Measurements from ENCODE around the gene B3GALT2.

Gene B3GALT2

GRCh38 chr1:193143285-193143684 lies 43.1 kb downstream of the B3GALT2 start:
- Histone ChIP-seq H3K4me3 (replicated peaks; ENCODE audit: insufficient read depth, low read length) (no peak overlapping the region), H3K27me3 (ENCODE audit: insufficient read depth, poor library complexity, severe bottlenecking) (no peaks in the 10 kb centered on the region), H3K27ac (replicated peaks) (no peak overlapping the region)
- no peak for DNase-seq (ENCODE audit: low read depth in 1 of 2, low spot score in 1 of 2)
- TF ChIP-seq, protein P1, sequence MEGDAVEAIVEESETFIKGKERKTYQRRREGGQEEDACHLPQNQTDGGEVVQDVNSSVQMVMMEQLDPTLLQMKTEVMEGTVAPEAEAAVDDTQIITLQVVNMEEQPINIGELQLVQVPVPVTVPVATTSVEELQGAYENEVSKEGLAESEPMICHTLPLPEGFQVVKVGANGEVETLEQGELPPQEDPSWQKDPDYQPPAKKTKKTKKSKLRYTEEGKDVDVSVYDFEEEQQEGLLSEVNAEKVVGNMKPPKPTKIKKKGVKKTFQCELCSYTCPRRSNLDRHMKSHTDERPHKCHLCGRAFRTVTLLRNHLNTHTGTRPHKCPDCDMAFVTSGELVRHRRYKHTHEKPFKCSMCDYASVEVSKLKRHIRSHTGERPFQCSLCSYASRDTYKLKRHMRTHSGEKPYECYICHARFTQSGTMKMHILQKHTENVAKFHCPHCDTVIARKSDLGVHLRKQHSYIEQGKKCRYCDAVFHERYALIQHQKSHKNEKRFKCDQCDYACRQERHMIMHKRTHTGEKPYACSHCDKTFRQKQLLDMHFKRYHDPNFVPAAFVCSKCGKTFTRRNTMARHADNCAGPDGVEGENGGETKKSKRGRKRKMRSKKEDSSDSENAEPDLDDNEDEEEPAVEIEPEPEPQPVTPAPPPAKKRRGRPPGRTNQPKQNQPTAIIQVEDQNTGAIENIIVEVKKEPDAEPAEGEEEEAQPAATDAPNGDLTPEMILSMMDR (IDR thresholded peaks at IDR 0.05; ENCODE audit: insufficient read depth, low read length), result no peak
- TF ChIP-seq, protein P2, sequence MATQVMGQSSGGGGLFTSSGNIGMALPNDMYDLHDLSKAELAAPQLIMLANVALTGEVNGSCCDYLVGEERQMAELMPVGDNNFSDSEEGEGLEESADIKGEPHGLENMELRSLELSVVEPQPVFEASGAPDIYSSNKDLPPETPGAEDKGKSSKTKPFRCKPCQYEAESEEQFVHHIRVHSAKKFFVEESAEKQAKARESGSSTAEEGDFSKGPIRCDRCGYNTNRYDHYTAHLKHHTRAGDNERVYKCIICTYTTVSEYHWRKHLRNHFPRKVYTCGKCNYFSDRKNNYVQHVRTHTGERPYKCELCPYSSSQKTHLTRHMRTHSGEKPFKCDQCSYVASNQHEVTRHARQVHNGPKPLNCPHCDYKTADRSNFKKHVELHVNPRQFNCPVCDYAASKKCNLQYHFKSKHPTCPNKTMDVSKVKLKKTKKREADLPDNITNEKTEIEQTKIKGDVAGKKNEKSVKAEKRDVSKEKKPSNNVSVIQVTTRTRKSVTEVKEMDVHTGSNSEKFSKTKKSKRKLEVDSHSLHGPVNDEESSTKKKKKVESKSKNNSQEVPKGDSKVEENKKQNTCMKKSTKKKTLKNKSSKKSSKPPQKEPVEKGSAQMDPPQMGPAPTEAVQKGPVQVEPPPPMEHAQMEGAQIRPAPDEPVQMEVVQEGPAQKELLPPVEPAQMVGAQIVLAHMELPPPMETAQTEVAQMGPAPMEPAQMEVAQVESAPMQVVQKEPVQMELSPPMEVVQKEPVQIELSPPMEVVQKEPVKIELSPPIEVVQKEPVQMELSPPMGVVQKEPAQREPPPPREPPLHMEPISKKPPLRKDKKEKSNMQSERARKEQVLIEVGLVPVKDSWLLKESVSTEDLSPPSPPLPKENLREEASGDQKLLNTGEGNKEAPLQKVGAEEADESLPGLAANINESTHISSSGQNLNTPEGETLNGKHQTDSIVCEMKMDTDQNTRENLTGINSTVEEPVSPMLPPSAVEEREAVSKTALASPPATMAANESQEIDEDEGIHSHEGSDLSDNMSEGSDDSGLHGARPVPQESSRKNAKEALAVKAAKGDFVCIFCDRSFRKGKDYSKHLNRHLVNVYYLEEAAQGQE (IDR thresholded peaks at IDR 0.05; ENCODE audit: insufficient replicate concordance, low read depth), result no peak
- TF ChIP-seq POLR2AphosphoS5 (IDR thresholded peaks at IDR 0.05; ENCODE audit: low read depth) (no peak), GABPA (IDR thresholded peaks at IDR 0.05; ENCODE audit: low read depth) (no peak), SPI1 (IDR thresholded peaks at IDR 0.05; ENCODE audit: borderline replicate concordance, low read depth) (no peak)

DNA sequence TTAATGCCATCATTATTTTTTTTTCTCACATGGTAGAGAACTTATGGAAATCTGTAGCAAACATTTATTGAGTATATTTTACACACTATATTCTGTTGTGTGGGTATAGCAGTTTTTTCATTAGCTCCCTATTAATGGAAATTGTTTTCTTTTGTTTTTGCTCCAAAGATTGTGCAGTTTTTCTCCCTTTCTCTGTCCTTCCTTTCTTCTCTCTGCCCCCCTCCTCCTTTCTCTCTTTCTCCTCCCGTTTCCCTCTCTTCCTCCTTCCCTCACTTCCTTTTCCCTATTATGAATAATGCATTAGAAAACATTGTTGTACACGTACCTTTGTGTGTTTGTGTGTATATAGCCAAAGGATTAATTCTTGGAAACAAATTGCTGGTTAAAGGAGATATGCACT lies 44.0 kb downstream of the B3GALT2 start:
- Histone ChIP-seq H3K4me3 (replicated peaks; ENCODE audit: insufficient read depth, low read length) (no peak overlapping the region), H3K27me3 (ENCODE audit: insufficient read depth, poor library complexity, severe bottlenecking) (no peaks in the 10 kb centered on the region), H3K27ac (replicated peaks) (no peak overlapping the region)
- DNase-seq (ENCODE audit: low read depth in 1 of 2, low spot score in 1 of 2), result no peak
- TF ChIP-seq POLR2AphosphoS5 (IDR thresholded peaks at IDR 0.05; ENCODE audit: low read depth) (no peak), SPI1 (IDR thresholded peaks at IDR 0.05; ENCODE audit: borderline replicate concordance, low read depth) (no peak), GABPA (IDR thresholded peaks at IDR 0.05; ENCODE audit: low read depth) (no peak)
- TF ChIP-seq, protein P2 (IDR thresholded peaks at IDR 0.05; ENCODE audit: insufficient replicate concordance, low read depth), result no peak
- TF ChIP-seq, protein P1 (IDR thresholded peaks at IDR 0.05; ENCODE audit: insufficient read depth, low read length), result no peak

DNA sequence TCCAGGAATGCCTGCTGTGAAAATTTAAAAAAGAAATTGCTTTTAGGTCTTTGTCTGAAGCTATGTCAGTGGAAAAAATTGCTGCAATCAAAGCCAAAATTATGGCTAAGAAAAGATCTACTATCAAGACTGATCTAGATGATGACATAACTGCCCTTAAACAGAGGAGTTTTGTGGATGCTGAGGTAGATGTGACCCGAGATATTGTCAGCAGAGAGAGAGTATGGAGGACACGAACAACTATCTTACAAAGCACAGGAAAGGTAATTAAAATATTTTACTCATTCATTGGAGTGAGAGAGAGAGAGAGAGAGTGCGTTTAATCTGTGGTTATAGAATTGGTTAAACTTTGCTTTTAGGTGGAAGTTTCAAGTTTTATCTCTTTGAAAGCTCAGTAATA lies 44.6 kb downstream of the B3GALT2 start:
- TF ChIP-seq SPI1 (IDR thresholded peaks at IDR 0.05; ENCODE audit: borderline replicate concordance, low read depth) (no peak), POLR2AphosphoS5 (IDR thresholded peaks at IDR 0.05; ENCODE audit: low read depth) (no peak), GABPA (IDR thresholded peaks at IDR 0.05; ENCODE audit: low read depth) (no peak)
- TF ChIP-seq, protein P1 (IDR thresholded peaks at IDR 0.05; ENCODE audit: insufficient read depth, low read length), result no peak
- TF ChIP-seq, protein P2 (IDR thresholded peaks at IDR 0.05; ENCODE audit: insufficient replicate concordance, low read depth), result no peak
- Histone ChIP-seq H3K4me3 (replicated peaks; ENCODE audit: insufficient read depth, low read length) (no peak overlapping the region), H3K27me3 (ENCODE audit: insufficient read depth, poor library complexity, severe bottlenecking) (no peaks in the 10 kb centered on the region), H3K27ac (replicated peaks) (no peak overlapping the region)
- DNase-seq (ENCODE audit: low read depth in 1 of 2, low spot score in 1 of 2), result no peak

Measured in HL-60 (cell line).